Left renal pelvis (tissue), 4 donors: ENCODE measurements around the gene ATP5F1C. TPM values are rescaled to one million over a fixed set of nuclear protein-coding genes. Genes with fewer than 3 reads are reported as not detected.
"Not testable (repeated sequence)": the region's sequence is repeated elsewhere in the genome, so short reads cannot be mapped to it uniquely, and the experiment has no call there.

Experiments
- DNase-seq, 4 donors: peaks; one replicate each; pipeline ENCODE4 v3.0.0-alpha.2; 2013; ENCODE audit warnings: low read depth in 4 of 4, low spot score in 3 of 4
- polyA plus RNA-seq, 4 donors: library from polyadenylated mRNA; unstranded; fragments of 120-200 nt; gene quantifications; one replicate each; pipeline ENCODE4 v1.2.1, GENCODE V29; 2013; ENCODE audit not compliant: insufficient read length in 4 of 4

The ATP5F1C gene
- 100 to 1,000 TPM; 193 to 405 (median 373) TPM for polyA plus RNA-seq

- DNase-seq: peak; percentile 92 to 95 (median 94)
Observed at GRCh38 chr10:7787857-7788638, at the start of gene ATP5F1C, which contains the start of gene KIN. ATP5F1C (plus strand) TSS chr10:7788177; CDS start chr10:7788208, 31 bp downstream. KIN (minus strand) TSS chr10:7787993; CDS start chr10:7787933, 60 bp downstream.

GRCh38 chr10:7738536-7739407 lies 49.2 kb upstream of the ATP5F1C start:
- no peak for DNase-seq

GRCh38 chr10:7744307-7744706 lies 43.7 kb upstream of the ATP5F1C start:
- no peak for DNase-seq

GRCh38 chr10:7748637-7749036 lies 39.3 kb upstream of the ATP5F1C start:
- not testable (repeated sequence) for DNase-seq

- no peak for DNase-seq
Observed at GRCh38 chr10:7750222-7750621, 37.8 kb upstream of the ATP5F1C start.

- no peak for DNase-seq
Observed at GRCh38 chr10:7752251-7752650, 35.7 kb upstream of the ATP5F1C start.

- DNase-seq: no peak
Observed at GRCh38 chr10:7755103-7755502, 32.9 kb upstream of the ATP5F1C start.

- DNase-seq: no peak
Observed at GRCh38 chr10:7756360-7756992, 31.5 kb upstream of the ATP5F1C start.

GRCh38 chr10:7763929-7764328 lies 24.0 kb upstream of the ATP5F1C start:
- DNase-seq: no peak

- DNase-seq: no peak
Observed at GRCh38 chr10:7766241-7766640, 21.7 kb upstream of the ATP5F1C start.

GRCh38 chr10:7767209-7767608 lies 20.8 kb upstream of the ATP5F1C start:
- no peak for DNase-seq

- DNase-seq: no peak
Observed at GRCh38 chr10:7768417-7768816, 19.6 kb upstream of the ATP5F1C start.

GRCh38 chr10:7773845-7774801 lies 13.9 kb upstream of the ATP5F1C start:
- no peak for DNase-seq

- DNase-seq: no peak
Observed at GRCh38 chr10:7776777-7777176, 11.2 kb upstream of the ATP5F1C start.

- not testable (repeated sequence) for DNase-seq
Observed at GRCh38 chr10:7782194-7782593, 5.8 kb upstream of the ATP5F1C start.

GRCh38 chr10:7786430-7786829 lies 1.5 kb upstream of the ATP5F1C start:
- DNase-seq: no peak

- peak in 1 of 4 donors; percentile 6 for DNase-seq
Observed at GRCh38 chr10:7787150-7787856, 674 bp upstream of the ATP5F1C start.

GRCh38 chr10:7788639-7789286 lies 786 bp downstream of the ATP5F1C start:
- peak in 3 of 4 donors; percentile 10 to 32 (median 16) for DNase-seq

- DNase-seq: no peak
Observed at GRCh38 chr10:7789390-7789789, 1.4 kb downstream of the ATP5F1C start.
